ENCODE results near the gene CNTRL.

GRCh38 chr9:121198512-121199042 is 123.8 kb downstream of the CNTRL start:
- no peak for TF ChIP-seq CTCF (IDR thresholded peaks at IDR 0.05)
- TF ChIP-seq POLR2A (IDR thresholded peaks at IDR 0.05): no peak
- no peak for TF ChIP-seq EP300 (IDR thresholded peaks at IDR 0.05)
- TF ChIP-seq POLR2AphosphoS5 (IDR thresholded peaks at IDR 0.05): no peak

Data from stomach (tissue), 4 donors.